Skin of body (tissue), 3 donors: Measurements from ENCODE around the gene AMOT. TPM values are rescaled to one million over a fixed set of nuclear protein-coding genes. Genes with fewer than 3 reads are reported as not detected.

ENCODE experiments used
- DNase-seq: peaks from one replicate; lab custom pipeline; 2025; lab: John Stamatoyannopoulos, UW
- small RNA-seq: library from RNA; depleted of rRNA; stranded (forward); fragments of <200 nt; gene quantifications from one replicate; pipeline ENCODE3, GENCODE V24; 2014; ENCODE audit warnings: low replicate concordance
- total RNA-seq: library from RNA; depleted of rRNA; stranded (reverse); fragments of >200 nt; gene quantifications from one replicate; pipeline ENCODE4 v1.2.3, GENCODE V29; 2014

AMOT gene
- total RNA-seq, 1 donor from 2014 or later: 18.7 TPM

GRCh38 chrX:112738347-112739033 is 102.1 kb downstream of the AMOT start:
- no peak for DNase-seq

DNA sequence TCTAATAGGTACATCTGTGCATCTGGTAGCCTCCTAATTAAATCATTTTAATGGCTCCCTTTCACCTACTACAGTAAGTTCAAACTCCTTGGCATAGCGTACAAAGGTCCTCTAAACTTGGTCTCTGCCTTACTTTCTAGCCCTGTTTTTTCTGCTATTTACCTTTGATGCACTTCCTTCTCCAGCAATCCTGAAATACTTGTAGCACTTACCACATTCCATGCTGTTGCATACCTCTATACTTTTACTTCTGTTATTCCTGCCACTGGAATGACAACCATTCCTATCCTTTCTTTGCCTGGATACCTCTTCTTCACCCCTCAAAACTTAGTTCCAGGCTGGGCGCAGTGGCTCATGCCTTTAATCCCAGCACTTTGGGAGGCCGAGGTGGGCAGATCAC is 104.3 kb downstream of the AMOT start:
- DNase-seq: no peak

DNA sequence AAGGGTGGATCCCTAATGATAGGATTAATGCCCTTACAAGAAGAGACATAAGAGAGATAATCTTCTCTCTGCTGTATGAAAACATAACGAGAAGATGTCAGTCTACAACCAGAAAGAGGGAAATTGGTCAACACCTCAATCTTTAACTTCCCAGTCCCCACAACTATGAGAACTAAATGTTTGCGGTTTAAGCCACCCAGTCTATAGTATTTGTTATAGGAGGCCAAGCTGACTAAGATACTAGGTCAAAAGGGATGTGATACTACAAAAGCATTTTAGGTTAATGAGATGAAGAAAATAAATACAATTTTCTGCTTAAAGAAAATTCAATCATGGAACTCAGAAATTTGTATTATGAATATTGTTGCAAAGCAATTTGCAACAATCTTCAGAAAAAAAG is 105.5 kb downstream of the AMOT start:
- DNase-seq: no peak

GRCh38 chrX:112734290-112734689 is 106.3 kb downstream of the AMOT start:
- peak; percentile 45 for DNase-seq

DNA sequence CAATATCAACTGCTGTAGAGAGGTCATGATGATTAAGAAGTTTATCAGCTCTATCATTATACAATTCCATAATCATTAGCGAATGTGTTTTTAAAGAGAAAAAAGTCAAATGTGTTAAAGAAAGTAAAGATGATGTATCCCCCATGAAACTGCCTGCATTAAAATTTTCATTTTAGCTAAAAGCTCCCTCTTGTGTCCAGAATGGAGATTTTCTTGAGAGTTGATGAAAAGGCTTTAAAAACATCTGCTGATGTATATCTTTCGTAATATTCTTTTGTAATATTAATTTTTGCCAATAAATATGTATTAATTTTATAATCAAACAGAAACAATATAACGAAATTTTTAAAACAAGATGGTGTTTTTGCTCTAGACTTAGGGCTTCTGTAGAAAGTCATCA is 108.8 kb downstream of the AMOT start:
- DNase-seq: no peak

Small RNA genes within 50 kb of the gene (small RNA-seq; reads per million reads assigned to genes)
- gene RN7SL266P: not detected

Other genes with a start within 250 kb of the AMOT start
- 1.8 TPM for gene LHFPL1, start 160.9 kb downstream of the AMOT start, total RNA-seq